Spleen (tissue), 7 donors: ENCODE data around the gene JAML.

Experiments used
- POLR2A ChIP-seq, 3 donors: fragments of 450-650 bp; IDR thresholded peaks; one replicate each; pipeline ENCODE4 v1.5.1; 2017; ENCODE audit warnings: antibody characterized with exemption in 3 of 3, mild to moderate bottlenecking in 1 of 3
- POLR2AphosphoS5 ChIP-seq, 3 donors: sonication (generic); formaldehyde crosslinking; IDR thresholded peaks; one replicate each; pipeline ENCODE4 v1.5.1; 2017; ENCODE audit warnings: antibody characterized with exemption in 3 of 3
- TF ChIP-seq, protein P1 (sequence below), 11 experiments: fragments of 200-600 bp in 7 of 11; fragments of 450-650 bp in 4 of 11; sonication (generic) in 4 of 11; IDR thresholded peaks in 8 of 11; conservative IDR thresholded peaks in 3 of 11; 1 replicate in 7 of 11; 2 replicates in 4 of 11; pipeline versions ENCODE4 v1.4.0 to v1.8.0; 2016 to 2021; ENCODE audit warnings: antibody characterized with exemption in 11 of 11, inconsistent platforms in 4 of 11, mild to moderate bottlenecking in 1 of 11
- donor health status: DM: no; HTN: no; CAD: no; lungs with moderate emphysema.
- donor health status: DM: no; HTN: no; CAD: no.
- donor health status: DM: no; HTN: no; CAD: no.

GRCh38 chr11:118145285-118146227 is 79.3 kb downstream of the JAML start:
- TF ChIP-seq, protein P1, sequence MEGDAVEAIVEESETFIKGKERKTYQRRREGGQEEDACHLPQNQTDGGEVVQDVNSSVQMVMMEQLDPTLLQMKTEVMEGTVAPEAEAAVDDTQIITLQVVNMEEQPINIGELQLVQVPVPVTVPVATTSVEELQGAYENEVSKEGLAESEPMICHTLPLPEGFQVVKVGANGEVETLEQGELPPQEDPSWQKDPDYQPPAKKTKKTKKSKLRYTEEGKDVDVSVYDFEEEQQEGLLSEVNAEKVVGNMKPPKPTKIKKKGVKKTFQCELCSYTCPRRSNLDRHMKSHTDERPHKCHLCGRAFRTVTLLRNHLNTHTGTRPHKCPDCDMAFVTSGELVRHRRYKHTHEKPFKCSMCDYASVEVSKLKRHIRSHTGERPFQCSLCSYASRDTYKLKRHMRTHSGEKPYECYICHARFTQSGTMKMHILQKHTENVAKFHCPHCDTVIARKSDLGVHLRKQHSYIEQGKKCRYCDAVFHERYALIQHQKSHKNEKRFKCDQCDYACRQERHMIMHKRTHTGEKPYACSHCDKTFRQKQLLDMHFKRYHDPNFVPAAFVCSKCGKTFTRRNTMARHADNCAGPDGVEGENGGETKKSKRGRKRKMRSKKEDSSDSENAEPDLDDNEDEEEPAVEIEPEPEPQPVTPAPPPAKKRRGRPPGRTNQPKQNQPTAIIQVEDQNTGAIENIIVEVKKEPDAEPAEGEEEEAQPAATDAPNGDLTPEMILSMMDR (IDR thresholded peaks at IDR 0.05 in 8 of 11, conservative IDR thresholded peaks at IDR 0.05 in 3 of 11) = peak; percentile 90 to 98 (median 95)
- no peak for TF ChIP-seq POLR2A (IDR thresholded peaks at IDR 0.05)
- peak; percentile 32 to 75 (median 58) for TF ChIP-seq POLR2AphosphoS5 (IDR thresholded peaks at IDR 0.05)
